GM18858 (cell line): Measurements from ENCODE around the gene PER2.

Source experiments
- ATAC-seq: cut with Tn5 transposase; IDR thresholded peaks from one replicate; pipeline ENCODE4 v1.9.1; 2021; ENCODE audit not compliant: unreplicated experiment

The PER2 gene

GRCh38 chr2:238269741-238270140, 18.7 kb downstream of the PER2 start:
- ATAC-seq = no peak

GRCh38 chr2:238267884-238268680, 20.3 kb downstream of the PER2 start:
- no peak for ATAC-seq

GRCh38 chr2:238267341-238267710, 21.1 kb downstream of the PER2 start:
- no peak for ATAC-seq

- no peak for ATAC-seq
These were observed 22.8 kb downstream of the PER2 start for GRCh38 chr2:238265605-238266004.

- no peak for ATAC-seq
These were observed 24.3 kb downstream of the PER2 start for GRCh38 chr2:238264072-238264460.

- ATAC-seq = no peak
These were observed 25.0 kb downstream of the PER2 start for GRCh38 chr2:238263204-238264071.

GRCh38 chr2:238262496-238263122, 25.8 kb downstream of the PER2 start:
- no peak for ATAC-seq

- no peak for ATAC-seq
These were observed 26.6 kb downstream of the PER2 start for GRCh38 chr2:238261718-238262375.

GRCh38 chr2:238260883-238261282, 27.5 kb downstream of the PER2 start:
- ATAC-seq = no peak

GRCh38 chr2:238259061-238260020, 29.1 kb downstream of the PER2 start:
- ATAC-seq = no peak

- no peak for ATAC-seq
These were observed 30.4 kb downstream of the PER2 start for GRCh38 chr2:238257786-238258700.

- ATAC-seq = no peak
These were observed 31.8 kb downstream of the PER2 start for GRCh38 chr2:238256594-238257104.

GRCh38 chr2:238256111-238256510, 32.3 kb downstream of the PER2 start:
- ATAC-seq = no peak

GRCh38 chr2:238255636-238256035, 32.8 kb downstream of the PER2 start:
- no peak for ATAC-seq

GRCh38 chr2:238255151-238255551, 33.3 kb downstream of the PER2 start:
- ATAC-seq = no peak

- ATAC-seq = no peak
These were observed 34.2 kb downstream of the PER2 start for GRCh38 chr2:238254095-238254723.

- no peak for ATAC-seq
These were observed 35.4 kb downstream of the PER2 start for GRCh38 chr2:238252766-238253630.
